ENCODE results near the gene PKNOX2.

The PKNOX2 gene

DNA sequence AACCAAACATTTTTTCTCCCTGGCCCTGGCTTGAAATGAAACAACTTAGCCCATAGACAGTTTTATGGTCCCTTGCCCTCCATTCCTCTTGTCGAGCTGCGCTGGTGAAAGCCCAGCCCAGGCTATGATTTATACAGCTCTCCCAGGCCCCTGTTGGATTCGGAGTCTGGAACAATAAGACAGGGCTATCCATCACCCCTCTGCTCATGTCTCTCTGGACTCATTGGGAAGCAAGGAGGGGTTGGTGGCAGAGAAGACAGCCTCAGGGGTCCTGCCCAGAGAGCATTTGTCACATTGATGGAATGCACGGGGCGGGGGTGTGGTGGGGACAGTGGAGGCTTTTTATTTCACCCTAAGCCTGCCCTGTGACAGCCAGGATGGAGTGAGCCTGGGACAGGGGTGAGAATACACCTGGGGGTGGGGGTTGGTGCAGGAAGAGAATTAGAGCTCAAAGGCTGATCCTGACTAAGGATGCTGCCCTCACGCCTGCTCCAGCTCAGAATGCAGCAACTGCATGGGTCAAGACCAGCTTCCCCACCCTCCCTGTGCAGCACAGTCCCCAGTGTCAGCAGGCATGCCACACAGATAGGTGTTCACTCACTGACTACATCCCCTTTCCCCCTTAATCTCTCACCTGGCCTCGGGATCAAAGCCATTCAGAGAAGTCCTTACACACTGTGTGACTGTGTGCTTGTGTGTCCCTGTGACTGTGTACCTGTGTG lies 10.0 kb upstream of the PKNOX2 start:
- DNase-seq (ENCODE audit: low read depth in 2 of 2, low spot score in 1 of 2), result no peak

DNA sequence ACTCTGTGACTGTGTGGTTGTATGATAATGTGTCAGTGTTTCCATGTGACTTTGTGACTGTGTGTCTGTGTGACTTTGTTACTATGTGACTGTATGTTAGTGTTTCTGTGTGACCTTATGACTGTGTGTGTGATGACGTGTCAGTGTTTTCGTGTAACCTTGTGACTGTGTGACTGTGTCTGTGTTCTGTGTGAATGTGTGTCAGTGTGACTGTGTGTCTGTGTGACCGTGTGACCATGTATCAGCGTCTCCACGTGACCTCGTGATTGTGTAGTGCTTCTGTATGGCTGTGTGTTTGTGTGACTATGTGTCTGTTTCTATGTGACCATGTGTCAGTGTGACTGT lies 9.5 kb upstream of the PKNOX2 start:
- no peak for DNase-seq (ENCODE audit: low read depth in 2 of 2, low spot score in 1 of 2)

DNA sequence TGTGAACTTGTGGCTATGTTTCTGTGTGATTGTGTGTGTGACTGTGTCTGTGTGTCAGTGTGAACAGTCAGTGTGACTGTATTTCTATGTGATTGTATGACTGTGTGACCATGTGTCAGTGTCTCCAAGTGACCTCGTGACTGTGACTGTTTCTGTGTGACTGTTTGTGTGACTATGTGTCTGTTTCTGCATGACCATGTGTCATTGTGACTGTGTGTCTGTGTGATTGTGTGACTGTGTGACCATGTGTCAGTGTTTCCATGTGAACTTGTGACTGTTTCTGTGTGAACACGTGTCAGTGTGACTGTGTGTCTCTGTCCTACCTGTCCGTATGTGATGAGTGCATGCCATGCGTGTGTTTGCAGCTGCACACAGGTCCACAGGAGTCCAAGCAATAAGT lies 8.8 kb upstream of the PKNOX2 start:
- no peak for DNase-seq (ENCODE audit: low read depth in 2 of 2, low spot score in 1 of 2)

DNA sequence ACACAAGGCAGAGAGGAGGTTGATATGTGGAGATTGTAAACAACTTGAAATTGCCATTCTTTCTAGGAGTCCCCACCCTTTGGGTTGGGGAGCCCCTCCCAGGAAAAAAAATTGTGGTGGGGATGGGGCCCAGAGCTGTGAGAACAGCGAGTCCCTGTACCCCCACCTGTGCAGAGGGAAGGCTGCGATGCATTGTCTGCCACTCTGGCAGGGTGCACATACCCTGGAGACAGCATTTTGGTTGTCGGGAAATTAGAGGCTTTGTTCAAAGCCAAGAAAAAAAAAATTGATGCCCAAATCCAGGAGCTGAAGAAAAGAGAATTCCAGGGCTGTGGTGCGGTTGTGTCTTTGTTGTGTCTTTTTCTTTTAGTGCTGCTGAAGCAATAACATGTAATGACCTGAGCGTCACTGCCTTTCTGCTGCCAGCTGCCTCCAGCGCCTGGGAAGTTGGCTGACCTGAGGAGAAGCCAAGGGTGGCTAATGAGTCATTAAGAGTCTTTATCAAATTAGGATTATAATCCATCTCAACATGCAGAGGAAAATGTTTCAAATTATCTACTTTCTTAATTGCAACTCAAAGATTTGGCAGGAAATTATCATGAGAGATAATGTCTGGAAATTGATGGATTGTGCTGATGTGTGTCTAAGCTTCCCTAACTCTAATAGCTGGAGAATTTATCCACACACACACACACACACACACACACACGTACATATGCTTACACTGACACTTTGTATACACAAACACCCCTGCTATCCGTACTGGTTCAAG lies 8.0 kb upstream of the PKNOX2 start:
- no peak for DNase-seq (ENCODE audit: low read depth in 2 of 2, low spot score in 1 of 2)

DNA sequence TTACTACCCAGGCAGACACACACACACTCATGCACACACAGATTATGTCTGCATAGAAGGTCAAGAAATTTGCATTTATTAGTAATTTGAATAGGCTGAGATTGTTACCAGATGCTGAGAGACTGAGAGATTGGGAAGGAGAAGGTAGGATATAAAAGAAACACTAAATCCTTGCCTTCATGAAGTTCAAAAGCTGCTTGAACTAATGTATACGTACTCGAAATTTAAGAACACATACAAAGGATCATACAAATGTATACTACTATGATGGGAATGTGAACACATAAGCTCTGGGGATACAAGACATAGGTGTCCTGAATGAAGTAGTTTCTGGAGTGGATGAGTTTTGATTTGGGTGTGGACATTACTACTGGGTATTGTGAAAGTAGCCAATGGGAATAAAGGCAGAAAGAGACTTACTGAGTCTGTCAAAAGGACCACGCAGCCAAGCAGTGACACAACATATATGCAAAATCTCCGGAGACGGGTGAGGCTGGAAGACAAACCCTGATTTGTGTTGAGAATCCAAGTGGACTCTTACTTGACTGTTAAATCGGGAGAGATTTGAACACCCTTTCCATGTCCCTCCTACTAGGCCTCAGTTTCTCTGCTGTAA lies 7.3 kb upstream of the PKNOX2 start:
- no peak for DNase-seq (ENCODE audit: low read depth in 2 of 2, low spot score in 1 of 2)

DNA sequence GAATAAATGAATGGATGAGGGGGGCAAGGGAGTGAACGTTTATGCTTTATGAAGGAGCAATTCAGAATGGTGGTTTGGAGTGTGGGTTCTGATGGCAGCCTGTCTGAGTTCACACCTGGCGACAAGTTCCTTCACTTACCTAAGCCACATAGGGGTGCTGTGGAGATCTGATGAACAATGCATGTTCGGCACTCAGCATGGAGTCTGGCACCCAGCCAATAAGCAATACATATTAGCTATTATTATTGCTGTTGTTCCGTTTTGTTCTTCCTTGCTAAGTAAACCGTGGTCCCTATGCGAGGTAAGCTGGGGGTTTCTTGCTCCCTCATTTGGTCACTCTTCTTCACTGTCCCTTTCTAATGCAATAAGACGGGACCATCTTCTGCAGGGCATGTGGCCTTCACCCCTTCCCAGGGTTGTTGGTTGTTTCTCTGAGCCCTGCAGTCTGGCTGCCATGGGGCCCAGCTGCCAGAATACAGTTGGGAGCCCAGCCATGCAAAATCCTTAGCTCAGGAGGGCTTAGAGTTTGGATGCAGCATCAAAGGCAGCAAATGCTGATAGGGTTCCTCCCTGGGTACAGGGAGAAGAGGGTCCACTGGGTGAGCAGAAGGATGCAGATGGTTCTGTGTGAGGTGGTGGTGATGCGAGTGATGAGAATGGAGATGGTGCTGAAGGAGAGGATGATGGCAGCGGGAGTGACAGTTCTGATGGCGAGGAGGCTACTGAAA lies 6.4 kb upstream of the PKNOX2 start:
- DNase-seq (ENCODE audit: low read depth in 2 of 2, low spot score in 1 of 2), result no peak

DNA sequence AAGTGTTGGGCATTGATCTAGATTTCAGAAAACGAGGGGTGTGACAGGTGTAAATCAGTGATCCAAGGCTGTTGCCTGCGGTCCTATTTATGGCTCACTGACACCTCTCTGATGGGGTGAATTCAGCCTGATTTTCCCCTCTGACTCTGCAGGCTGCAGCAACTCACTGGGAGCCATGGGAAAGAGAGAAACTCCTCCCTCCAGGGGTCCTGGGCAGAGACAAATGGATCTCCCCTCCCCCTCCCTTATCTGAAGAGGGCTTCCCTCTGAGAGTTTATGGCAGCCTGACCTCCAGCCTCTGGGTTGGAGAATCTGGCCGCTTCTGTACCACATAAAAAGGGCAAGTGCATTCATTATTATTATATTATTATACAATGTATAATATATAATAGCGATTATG lies 1.8 kb upstream of the PKNOX2 start:
- no peak for DNase-seq (ENCODE audit: low read depth in 2 of 2, low spot score in 1 of 2)

DNA sequence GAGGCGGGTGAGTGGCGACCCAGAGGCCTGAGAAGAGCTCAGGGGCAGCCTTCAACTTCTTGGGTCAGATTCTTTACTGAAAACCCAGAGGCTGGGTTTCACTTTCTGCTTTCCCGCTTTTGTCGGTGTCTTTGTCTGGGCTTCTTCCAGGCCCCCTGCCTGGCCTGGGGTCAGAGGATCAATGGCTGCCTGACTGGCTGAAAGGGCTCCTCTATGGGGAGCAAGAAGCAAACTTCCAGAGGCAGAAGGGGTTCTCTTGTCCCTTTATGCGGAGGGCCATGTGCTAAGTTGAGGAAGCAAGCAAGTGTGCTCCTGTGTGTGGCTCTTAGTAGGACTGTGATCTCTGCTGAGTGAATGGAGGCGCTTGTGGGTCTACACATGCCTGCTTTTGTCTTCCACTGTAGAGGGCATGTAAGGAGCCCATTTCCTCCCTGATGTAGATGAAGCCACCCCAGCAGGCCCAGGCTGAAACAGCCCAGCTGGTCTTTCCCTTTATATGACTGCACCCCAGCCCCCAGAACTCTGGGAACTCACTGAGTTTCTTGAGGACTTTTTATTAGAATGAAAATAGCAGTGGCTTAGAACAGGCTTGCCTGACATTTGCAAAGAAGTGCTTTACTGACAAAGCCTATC lies 1.0 kb upstream of the PKNOX2 start:
- DNase-seq (ENCODE audit: low read depth in 2 of 2, low spot score in 1 of 2), result no peak

DNA sequence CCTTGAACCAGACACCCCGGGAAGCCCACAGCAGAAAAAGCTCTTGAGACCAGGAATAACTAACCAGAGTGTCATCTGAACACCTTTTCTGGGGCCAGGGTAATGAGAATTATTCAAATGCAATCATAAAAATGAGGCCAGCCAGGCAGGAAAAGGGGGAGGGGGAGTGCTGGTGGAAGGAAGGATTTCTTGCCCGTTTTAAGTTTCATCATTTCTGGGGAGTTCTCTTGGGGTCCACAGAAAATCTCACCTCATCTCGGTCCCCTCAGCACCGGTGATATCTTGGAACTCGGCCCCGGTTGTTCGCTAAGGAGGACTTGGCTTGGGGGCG lies 495 bp upstream of the PKNOX2 start:
- DNase-seq (ENCODE audit: low read depth in 2 of 2, low spot score in 1 of 2), result no peak

DNA sequence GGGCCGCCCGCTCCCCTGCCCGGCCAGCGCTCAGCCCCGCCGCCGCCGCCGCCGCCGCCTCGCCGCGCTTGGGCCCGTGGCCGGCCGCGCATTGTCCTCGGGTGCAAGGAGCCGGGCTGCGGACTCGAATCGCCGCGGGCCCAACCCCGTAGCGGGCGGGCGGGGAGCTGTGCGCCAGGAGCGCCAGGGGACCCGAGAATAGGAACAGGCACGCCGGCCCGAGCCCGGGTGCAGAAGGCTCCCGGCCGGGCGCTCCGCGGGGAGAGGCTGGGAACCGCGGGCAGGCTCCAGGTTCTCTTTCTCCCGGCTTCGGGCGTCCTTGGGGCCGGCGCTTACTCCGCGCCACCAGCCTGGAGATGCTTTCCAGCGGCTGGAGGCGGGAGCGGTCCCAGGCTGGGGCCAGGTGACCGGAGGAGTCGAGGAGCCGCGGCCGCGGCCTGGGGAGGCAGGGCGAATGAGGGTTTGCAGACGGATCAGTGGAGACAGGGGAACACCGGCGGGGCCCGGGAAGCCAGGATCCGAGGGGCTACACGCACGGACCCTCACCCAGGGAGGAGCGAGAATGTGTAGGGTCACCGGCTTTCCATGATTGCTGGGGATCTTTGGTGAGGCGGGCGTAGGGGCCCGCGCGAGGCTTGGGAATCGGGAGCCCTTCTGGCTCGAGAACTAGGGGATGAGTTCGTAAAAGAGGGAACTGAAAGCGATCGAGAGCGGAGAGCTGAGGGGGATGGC lies 726 bp downstream of the PKNOX2 start:
- no peak for DNase-seq (ENCODE audit: low read depth in 2 of 2, low spot score in 1 of 2)

DNA sequence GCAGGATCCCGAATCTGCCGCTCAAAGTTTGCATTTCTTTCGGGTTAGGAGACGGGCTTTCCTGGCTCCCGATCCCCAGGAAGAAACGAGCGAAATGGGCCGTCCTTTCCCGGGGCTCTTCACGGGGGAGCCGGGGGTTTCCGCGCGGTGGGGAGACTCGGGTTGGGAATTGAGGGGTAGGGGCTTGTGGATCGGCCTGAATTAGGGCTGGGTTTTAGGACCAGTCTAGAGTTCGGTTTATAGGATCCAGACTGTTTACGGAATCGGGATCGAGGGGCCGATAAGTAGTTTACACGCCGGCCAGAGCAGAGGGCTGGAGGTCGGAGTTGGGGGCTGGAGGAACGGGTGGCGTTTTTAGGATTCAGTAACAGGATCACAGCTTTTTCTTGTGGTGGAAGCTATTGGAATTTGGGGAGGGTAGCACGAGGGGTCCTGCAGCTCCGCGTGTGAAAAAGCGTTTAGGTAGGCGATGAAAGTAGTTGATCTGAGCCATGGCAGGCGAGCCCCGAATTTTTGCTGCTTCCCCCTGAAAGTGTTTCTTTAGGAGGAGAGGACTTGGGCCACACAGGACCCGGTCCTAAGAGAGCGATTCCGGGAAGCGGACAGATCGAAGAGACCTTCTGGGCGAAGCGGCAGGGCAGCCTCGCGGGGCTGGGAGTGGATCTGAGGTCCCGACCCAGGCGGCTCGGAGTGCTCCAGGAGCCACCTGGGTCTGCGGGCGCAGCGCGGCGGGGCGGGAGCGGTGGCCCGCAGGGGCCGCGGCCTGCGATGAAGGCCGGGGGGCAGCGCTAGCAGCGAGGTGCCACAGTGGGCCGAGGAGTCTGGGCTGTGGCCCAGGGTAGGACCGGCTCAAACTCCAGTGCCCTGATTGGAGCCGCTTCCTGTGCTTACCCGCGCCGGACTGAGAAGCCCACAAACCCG lies 1.6 kb downstream of the PKNOX2 start:
- no peak for DNase-seq (ENCODE audit: low read depth in 2 of 2, low spot score in 1 of 2)

DNA sequence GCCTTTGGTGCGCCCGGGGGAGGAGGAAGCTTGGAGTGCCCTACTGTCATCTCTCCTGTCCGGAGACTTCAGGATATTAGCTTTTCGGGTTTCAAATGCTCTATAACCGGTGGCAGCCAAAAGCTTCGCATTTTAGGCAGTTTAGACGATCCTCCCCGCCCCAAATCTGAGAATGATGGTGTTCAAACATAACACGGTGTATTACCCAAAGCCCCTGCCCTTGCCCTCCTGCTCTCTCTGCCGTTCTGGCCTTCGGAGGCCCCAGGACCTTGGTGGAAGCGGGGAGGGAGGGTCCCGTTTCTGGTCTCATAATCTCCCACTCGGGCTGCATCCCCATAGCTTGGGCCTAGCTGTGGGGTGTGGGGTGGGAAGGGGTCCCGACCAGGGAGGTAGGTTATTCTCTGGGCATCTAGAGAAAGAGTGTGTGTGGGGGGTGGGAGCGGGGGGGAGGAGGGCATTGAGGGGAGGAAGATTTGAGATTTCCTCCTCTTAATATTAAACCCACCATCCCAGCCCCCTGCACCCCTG lies 2.3 kb downstream of the PKNOX2 start:
- no peak for DNase-seq (ENCODE audit: low read depth in 2 of 2, low spot score in 1 of 2)

DNA sequence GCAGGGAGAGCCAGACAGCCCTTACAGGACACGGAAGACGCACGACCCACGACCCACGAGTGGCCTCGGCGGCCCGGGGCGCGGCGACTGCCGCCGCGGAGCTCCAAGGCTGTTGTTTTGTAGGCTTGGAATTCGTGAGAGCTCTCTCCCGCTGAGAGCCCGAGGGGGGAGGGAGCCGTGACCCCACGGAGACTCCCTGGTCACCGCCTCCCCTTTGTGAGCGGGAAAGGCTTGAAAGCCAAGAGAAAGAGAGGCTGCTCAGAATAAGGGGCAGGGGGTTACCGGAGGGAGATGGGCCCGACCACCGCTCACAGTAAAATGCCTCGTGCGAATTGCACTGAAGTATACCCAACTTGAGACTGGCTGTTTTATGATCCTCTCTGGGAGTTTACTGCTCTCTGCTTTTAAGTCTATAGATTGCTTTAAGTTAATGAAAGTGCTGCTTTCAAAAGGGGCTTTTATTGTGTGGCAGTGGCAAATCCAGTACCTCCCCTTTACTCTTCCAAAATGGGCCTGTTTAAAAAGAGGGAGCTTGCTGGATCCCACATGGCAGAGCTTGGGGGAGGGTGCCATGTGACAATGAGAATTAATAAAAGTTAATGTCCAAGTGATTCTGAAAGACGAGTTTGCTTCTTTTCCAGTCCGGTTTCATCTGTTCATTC lies 2.9 kb downstream of the PKNOX2 start:
- no peak for DNase-seq (ENCODE audit: low read depth in 2 of 2, low spot score in 1 of 2)

DNA sequence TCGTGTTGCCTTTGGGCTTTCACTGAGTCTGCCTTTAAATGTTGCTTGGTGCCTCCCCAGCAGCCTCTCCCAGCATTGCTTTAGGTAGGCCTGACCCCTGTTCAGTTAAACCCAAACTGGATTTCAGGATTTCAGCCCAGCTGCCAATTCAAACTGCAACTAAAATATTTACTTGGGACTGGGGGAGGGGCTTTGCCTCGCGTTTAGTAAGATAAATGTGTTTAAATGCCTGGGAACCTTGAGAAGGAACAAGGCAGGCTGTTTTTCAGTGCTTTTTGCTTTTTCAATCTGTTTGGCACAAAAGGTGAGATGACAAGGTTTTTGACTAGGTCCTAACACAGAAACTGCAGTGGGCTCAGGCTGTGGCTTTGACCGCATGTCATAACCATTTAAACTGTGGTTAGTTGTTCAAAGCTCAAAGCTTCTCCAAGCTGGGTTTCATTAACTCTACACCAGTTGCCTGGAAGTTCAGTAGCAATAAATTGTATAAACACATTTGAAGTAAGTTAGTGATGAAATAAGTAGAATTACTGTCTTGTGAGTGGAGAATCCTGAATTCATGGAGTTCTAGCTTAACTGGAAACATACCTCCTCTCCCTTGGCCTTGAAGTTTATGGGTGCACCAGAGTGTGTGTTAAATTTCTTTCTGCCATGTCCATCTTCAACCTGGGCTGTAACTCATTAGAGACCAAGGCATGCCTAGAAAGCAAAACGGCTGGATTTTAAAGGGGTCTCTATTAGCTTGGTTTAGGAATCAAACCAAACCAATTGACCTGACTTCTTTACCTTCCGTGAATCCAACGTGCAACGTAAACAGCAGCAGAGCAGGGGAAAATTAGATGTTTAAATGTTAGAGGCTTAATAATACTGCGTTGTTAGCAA lies 3.6 kb downstream of the PKNOX2 start:
- DNase-seq (ENCODE audit: low read depth in 2 of 2, low spot score in 1 of 2), result no peak

DNA sequence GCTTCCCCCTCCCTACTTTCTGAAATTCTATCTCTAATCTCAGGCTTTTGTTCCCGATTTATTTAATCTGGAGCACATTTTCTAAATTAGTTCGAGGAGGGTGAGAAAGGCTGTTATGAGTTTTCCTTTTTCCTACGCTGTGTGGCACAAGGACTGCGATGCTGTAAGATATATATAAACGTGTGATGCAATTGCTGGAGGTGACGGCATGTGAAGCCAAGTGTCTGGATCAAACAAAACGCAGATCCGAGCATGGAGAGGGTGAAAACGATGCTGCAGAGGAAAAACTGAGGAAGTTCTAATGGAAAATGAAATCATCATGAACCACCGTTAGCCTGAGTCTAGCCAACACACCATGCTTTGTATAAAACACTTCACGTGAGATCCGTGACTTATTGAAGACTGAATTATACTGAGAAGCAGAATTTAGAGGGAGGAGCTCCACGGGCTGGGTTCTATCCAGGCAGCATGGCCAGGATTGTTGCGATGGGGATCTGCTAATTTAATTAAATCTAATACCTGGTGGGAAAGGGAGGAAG lies 4.4 kb downstream of the PKNOX2 start:
- DNase-seq (ENCODE audit: low read depth in 2 of 2, low spot score in 1 of 2), result no peak

DNA sequence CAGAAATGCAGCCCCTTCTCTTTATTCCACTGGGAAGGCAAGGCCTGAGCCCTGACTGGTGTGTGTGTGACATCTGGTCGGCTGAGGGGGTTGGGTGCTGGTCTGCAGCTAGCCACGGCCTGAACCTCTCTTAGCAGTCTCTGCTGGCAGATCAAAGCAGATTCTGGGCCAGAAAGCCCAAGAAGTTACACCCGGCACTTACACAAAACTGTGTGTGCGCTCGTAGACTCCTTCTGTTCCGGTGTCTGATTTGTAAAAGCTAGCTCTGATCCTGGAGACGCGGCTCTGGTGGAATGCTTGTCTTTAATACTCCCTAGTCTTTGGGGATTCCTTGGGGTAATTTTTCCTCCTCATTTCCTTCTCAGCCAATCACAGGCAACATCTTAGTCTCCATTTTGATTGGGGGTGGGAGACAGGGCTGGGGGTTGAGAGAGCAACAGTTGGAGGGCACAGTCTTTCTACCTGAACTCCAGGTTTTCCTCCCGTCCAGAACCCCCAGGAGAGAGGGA lies 5.5 kb downstream of the PKNOX2 start:
- DNase-seq (ENCODE audit: low read depth in 2 of 2, low spot score in 1 of 2), result no peak

DNA sequence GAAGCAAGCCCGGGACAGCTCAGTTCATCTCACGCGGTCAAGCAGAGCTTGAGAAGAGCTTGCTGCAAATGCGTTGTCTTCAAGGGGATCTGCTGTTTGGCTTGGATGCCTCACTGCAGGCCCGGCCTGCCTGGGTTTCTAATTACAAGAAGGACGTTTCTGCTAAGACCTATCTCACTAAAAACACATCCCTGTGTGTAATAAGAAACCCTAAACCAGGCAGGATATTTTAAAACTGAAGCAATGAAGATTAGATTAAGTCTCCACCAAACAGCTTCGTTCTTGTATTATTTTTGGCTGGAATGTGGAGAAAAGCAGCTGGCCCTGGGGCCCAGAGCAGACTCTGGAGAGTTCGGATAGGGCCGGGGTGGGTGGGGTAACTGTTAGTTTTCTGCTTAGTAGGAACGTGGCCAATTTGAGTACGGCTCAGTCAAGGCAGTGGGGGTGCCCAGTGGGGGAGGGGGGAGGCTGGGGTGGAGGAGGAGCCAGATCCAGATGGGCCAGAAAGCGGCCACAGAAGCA lies 6.0 kb downstream of the PKNOX2 start:
- no peak for DNase-seq (ENCODE audit: low read depth in 2 of 2, low spot score in 1 of 2)

All from stimulated activated CD8-positive, alpha-beta memory T cell treated with anti-CD3 and anti-CD28 coated beads, Interleukin-4, amount 100 ng/mL, for 4 hours (primary cell).